CD14-positive monocyte (primary cell): Measurements from ENCODE around the gene JAKMIP2. TPM values are rescaled to one million over a fixed set of nuclear protein-coding genes. Genes with fewer than 3 reads are reported as not detected.

Experiments
- DNase-seq, 3 donors: peaks; one replicate each; pipeline ENCODE4 v3.0.0-alpha.2; 2011 to 2022
- H2AFZ ChIP-seq: 2 replicates; pipeline ENCODE4 v1.6.0; 2012; ENCODE audit warnings: mild to moderate bottlenecking, low read depth, low read length, inconsistent platforms; ENCODE audit not compliant: insufficient read depth, poor library complexity, severe bottlenecking
- H3K27ac ChIP-seq, 2 donors: 1 replicate in 1 of 2; 2 replicates in 1 of 2; pipeline ENCODE4 v1.5.1; 2012 to 2013; ENCODE audit warnings: low read length in 2 of 2, control low read depth in 1 of 2, inconsistent platforms in 1 of 2, low read depth in 1 of 2, mild to moderate bottlenecking in 1 of 2
- H3K27me3 ChIP-seq, 2 donors: one replicate each; pipeline versions ENCODE4 v1.6.0 to v1.6.1; 2011 to 2013; ENCODE audit warnings: low read length in 2 of 2; ENCODE audit not compliant: control insufficient read depth in 2 of 2, insufficient read depth in 2 of 2
- H3K36me3 ChIP-seq, 2 donors: replicated peaks in 1 of 2; 1 replicate in 1 of 2; 2 replicates in 1 of 2; pipeline versions ENCODE4 v1.5.1 to v1.6.1; 2012 to 2013; ENCODE audit warnings: low read length in 2 of 2, control low read depth in 1 of 2, inconsistent platforms in 1 of 2, mild to moderate bottlenecking in 1 of 2; ENCODE audit not compliant: insufficient read depth in 2 of 2, control insufficient read depth in 1 of 2
- H3K4me1 ChIP-seq, 2 donors: 1 replicate in 1 of 2; 2 replicates in 1 of 2; pipeline versions ENCODE4 v1.5.1 to v1.6.1; 2012 to 2013; ENCODE audit warnings: low read length in 2 of 2, control low read depth in 1 of 2, inconsistent platforms in 1 of 2, mild to moderate bottlenecking in 1 of 2, moderate library complexity in 1 of 2; ENCODE audit not compliant: insufficient read depth in 2 of 2, control insufficient read depth in 1 of 2
- H3K4me2 ChIP-seq: replicated peaks from 2 replicates; pipeline ENCODE3; 2012; ENCODE audit warnings: low read length, moderate library complexity, mild to moderate bottlenecking; ENCODE audit not compliant: poor library complexity, severe bottlenecking; ENCODE audit errors: extremely low read depth
- H3K4me3 ChIP-seq, 3 experiments: fragments of 200-600 bp in 1 of 3; sonication (generic) in 1 of 3; replicated peaks in 1 of 3; 1 replicate in 2 of 3; 2 replicates in 1 of 3; pipeline ENCODE4 v1.5.1; 2011 to 2013; ENCODE audit warnings: low read length in 3 of 3, mild to moderate bottlenecking in 3 of 3, control low read depth in 2 of 3, low read depth in 2 of 3, inconsistent platforms in 1 of 3, moderate library complexity in 1 of 3
- H3K79me2 ChIP-seq: 2 replicates; pipeline ENCODE4 v1.6.0; 2012; ENCODE audit warnings: mild to moderate bottlenecking, control low read depth, inconsistent platforms, low read length, moderate library complexity; ENCODE audit not compliant: insufficient read depth
- H3K9ac ChIP-seq: 2 replicates; pipeline ENCODE4 v1.6.0; 2017; ENCODE audit warnings: low read length, mild to moderate bottlenecking; ENCODE audit not compliant: insufficient read depth, poor library complexity, severe bottlenecking
- H3K9me3 ChIP-seq, 2 donors: replicated peaks in 1 of 2; 1 replicate in 1 of 2; 2 replicates in 1 of 2; pipeline versions ENCODE4 v1.5.1 to v1.6.1; 2012 to 2013; ENCODE audit warnings: low read length in 2 of 2, control low read depth in 1 of 2; ENCODE audit not compliant: control insufficient read depth in 1 of 2, insufficient read depth in 1 of 2
- H4K20me1 ChIP-seq: 2 replicates; pipeline ENCODE4 v1.6.0; 2012; ENCODE audit warnings: mild to moderate bottlenecking, low read length, control low read depth, moderate library complexity; ENCODE audit not compliant: insufficient read depth
- H3K27ac Mint-ChIP-seq, 7 donors: one replicate each; pipeline ENCODE4 v1.8.0; 2020; ENCODE audit warnings: mild to moderate bottlenecking in 7 of 7, mixed read lengths in 7 of 7, moderate library complexity in 6 of 7, inconsistent platforms in 2 of 7
- H3K27me3 Mint-ChIP-seq, 3 donors: one replicate each; pipeline ENCODE4 v1.8.0; 2021 to 2022; ENCODE audit warnings: low read depth in 3 of 3, mild to moderate bottlenecking in 3 of 3, mixed read lengths in 3 of 3, moderate library complexity in 3 of 3, inconsistent platforms in 1 of 3
- H3K36me3 Mint-ChIP-seq, 2 donors: one replicate each; pipeline ENCODE4 v1.8.0; 2020; ENCODE audit warnings: mixed read lengths in 2 of 2, inconsistent platforms in 1 of 2, mild to moderate bottlenecking in 1 of 2
- H3K4me1 Mint-ChIP-seq: one replicate; pipeline ENCODE4 v1.8.0; 2020; ENCODE audit warnings: mild to moderate bottlenecking, mixed read lengths
- H3K4me3 Mint-ChIP-seq, 2 donors: one replicate each; pipeline ENCODE4 v1.8.0; 2020; ENCODE audit warnings: mild to moderate bottlenecking in 2 of 2, mixed read lengths in 2 of 2, moderate library complexity in 1 of 2
- H3K9me3 Mint-ChIP-seq, 7 donors: one replicate each; pipeline ENCODE4 v1.8.0; 2020 to 2022; ENCODE audit warnings: mixed read lengths in 7 of 7, mild to moderate bottlenecking in 6 of 7, moderate library complexity in 6 of 7, inconsistent platforms in 2 of 7
- WGBS: methylation state at CpG from one replicate; pipeline ENCODE4 v1.1.5; 2013; ENCODE audit warnings: missing lambda C conversion rate; ENCODE audit not compliant: insufficient coverage; 5-methylcytosine and 5-hydroxymethylcytosine counted together
- intact Hi-C, 2 donors: fragments of 100-400 bp; cut with micrococcal nuclease; formaldehyde crosslinking; loops; one replicate each; pipeline versions ENCODE4 v1.15.0 to v1.15.1; 2023
- polyA plus RNA-seq, 3 donors: library from polyadenylated mRNA; depleted of rRNA in 1 of 3; unstranded in 2 of 3; stranded (reverse) in 1 of 3; fragments of 300-500 nt in 2 of 3; fragments of >200 nt in 1 of 3; fragmentation: Illumina TruSeq in 2 of 3; gene quantifications; 1 replicate in 2 of 3; 2 replicates in 1 of 3; pipeline ENCODE4 v1.2.3, GENCODE V29; 2012 to 2021
- TF ChIP-seq, protein P1 (sequence below): fragments of 200-600 bp; IDR thresholded peaks from one replicate; pipeline ENCODE4 v1.8.0; 2022; ENCODE audit warnings: antibody characterized with exemption, mild to moderate bottlenecking

JAKMIP2 gene
- polyA plus RNA-seq, 3 donors = 0.02 TPM; not detected in 2

DNA sequence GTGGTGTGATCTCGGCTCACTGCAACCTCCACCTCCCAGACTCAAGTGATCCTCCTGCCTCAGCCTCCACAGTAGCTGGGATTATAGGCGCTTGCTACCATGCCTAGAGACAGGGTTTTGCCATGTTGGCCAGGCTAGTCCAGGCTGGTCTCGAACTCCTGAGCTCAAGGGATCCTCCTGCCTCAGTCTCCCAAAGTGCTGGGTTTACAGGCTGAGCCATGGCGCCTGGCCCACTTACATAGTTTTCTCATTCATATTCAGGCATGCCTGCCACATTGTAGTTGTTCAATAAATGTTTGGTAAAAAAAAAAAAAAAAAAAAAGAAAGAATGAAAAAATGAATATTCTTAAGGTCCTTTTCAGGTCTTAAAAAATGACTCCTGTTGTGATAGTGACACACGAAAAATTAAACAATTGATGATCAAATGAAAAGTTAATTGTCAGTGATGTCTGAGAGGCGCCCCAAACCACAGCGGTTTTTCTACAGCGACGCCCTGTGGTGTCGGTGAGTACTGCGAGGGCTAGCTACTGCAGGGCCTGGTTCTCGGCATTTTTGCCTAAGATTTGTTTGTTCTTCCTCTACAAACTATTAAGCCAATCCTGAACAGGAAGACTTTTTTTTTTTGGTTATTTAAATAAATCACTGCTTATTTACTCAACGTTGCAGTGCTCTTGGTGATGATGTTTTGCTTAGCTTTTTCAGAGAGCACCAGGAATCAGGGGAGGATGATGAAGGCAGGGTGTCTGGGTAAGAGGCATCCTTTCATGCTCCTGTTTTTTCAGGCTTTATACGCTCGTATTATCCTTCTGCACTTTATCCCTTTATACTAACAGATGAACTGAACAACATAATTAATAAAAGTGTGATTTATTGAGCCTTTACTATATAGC, 205.6 kb downstream of the JAKMIP2 start:
- Histone ChIP-seq H3K4me1 (no peaks in the 10 kb centered on the region), H3K9me3 (peaks cover 0 to 7% of the 10 kb centered on the region in 2 donors), H3K27ac (no peak overlapping the region), H3K79me2 (no peaks in the 10 kb centered on the region), H3K36me3 (no peaks in the 10 kb centered on the region), H4K20me1 (no peaks in the 10 kb centered on the region), H3K4me2 (no peak overlapping the region), H3K4me3 (no peak overlapping the region), H2AFZ (no peak overlapping the region), H3K9ac (no peak overlapping the region), H3K27me3 (no peaks in the 10 kb centered on the region)
- intact Hi-C loops = no loop called here
- Mint-ChIP-seq H3K4me3 (no peak overlapping the region), H3K4me1 (no peaks in the 10 kb centered on the region), H3K27me3 (peaks cover 0 to 1% (median 0%) of the 10 kb centered on the region in 3 donors), H3K9me3 (peaks cover 6 to 20% (median 8%) of the 10 kb centered on the region in 7 donors), H3K27ac (no peak overlapping the region), H3K36me3 (no peaks in the 10 kb centered on the region)
- peak; percentile 10 to 29 (median 21) for DNase-seq
- 83% methylated on average over 4 of the region's 15 CpGs for WGBS
- TF ChIP-seq, protein P1, sequence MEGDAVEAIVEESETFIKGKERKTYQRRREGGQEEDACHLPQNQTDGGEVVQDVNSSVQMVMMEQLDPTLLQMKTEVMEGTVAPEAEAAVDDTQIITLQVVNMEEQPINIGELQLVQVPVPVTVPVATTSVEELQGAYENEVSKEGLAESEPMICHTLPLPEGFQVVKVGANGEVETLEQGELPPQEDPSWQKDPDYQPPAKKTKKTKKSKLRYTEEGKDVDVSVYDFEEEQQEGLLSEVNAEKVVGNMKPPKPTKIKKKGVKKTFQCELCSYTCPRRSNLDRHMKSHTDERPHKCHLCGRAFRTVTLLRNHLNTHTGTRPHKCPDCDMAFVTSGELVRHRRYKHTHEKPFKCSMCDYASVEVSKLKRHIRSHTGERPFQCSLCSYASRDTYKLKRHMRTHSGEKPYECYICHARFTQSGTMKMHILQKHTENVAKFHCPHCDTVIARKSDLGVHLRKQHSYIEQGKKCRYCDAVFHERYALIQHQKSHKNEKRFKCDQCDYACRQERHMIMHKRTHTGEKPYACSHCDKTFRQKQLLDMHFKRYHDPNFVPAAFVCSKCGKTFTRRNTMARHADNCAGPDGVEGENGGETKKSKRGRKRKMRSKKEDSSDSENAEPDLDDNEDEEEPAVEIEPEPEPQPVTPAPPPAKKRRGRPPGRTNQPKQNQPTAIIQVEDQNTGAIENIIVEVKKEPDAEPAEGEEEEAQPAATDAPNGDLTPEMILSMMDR = peak; percentile 86

DNA sequence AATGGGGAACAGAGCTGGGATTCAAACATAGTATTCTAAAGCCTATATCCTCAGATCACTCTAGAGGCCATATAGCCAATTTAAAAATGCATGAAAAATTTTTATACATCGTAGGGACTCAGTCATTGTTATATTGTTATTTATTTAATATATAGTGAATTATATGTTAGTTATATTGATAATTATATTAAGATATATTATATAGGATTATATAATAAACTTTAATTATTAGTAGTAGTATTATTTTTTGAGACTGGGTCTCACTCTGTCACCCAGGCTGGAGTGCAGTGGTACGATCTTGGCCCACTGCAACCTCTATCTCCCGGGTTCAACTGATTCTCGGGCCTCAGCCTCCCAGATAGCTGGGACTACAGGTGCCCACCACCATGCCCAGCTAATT, 206.9 kb downstream of the JAKMIP2 start:
- no peak overlapping the region for H3K4me3 Mint-ChIP-seq
- no peak overlapping the region for H3K27ac Mint-ChIP-seq
- intact Hi-C loops = no loop called here

More for the DNA sequence above, 206.9 kb downstream of the JAKMIP2 start:
- no peaks in the 10 kb centered on the region for H3K27me3 ChIP-seq
- no peak overlapping the region for H3K4me2 ChIP-seq
- H3K4me3 ChIP-seq = no peak overlapping the region
- H3K79me2 ChIP-seq = no peaks in the 10 kb centered on the region
- H4K20me1 ChIP-seq = no peaks in the 10 kb centered on the region
- H3K9ac ChIP-seq = no peak overlapping the region
- no peaks in the 10 kb centered on the region for H3K27me3 Mint-ChIP-seq
- H3K9me3 Mint-ChIP-seq = peaks cover 4 to 12% (median 5%) of the 10 kb centered on the region in 7 donors
- H3K4me1 Mint-ChIP-seq = no peaks in the 10 kb centered on the region
- DNase-seq = no peak
- TF ChIP-seq, protein P1 = no peak
- H3K27ac ChIP-seq = no peak overlapping the region
- no peaks in the 10 kb centered on the region for H3K36me3 ChIP-seq
- H3K4me1 ChIP-seq = no peaks in the 10 kb centered on the region
- H2AFZ ChIP-seq = no peak overlapping the region
- H3K36me3 Mint-ChIP-seq = no peaks in the 10 kb centered on the region
- WGBS = no CpG with 5 or more reads among the region's 4 CpGs
- peaks cover 0 to 3% of the 10 kb centered on the region in 2 donors for H3K9me3 ChIP-seq
